ENCODE results near the gene STAP1.
"Not testable (repeated sequence)": the region's sequence is repeated elsewhere in the genome, so short reads cannot be mapped to it uniquely, and the experiment has no call there.

The STAP1 gene

GRCh38 chr4:67558493-67558892, at the start of gene STAP1:
Gene STAP1, plus strand, starts transcription at chr4:67558727. Its CDS starts 83 bp downstream, at chr4:67558810.
- peak; percentile 57 for DNase-seq (ENCODE audit: low spot score)

- no peak for DNase-seq (ENCODE audit: low spot score)
Observed at GRCh38 chr4:67512501-67512900, 46.0 kb upstream of the STAP1 start.

- DNase-seq (ENCODE audit: low spot score): no peak
Observed at GRCh38 chr4:67520141-67520540, 38.4 kb upstream of the STAP1 start.

- no peak for DNase-seq (ENCODE audit: low spot score)
Observed at GRCh38 chr4:67521506-67521905, 37.0 kb upstream of the STAP1 start.

- DNase-seq (ENCODE audit: low spot score): no peak
Observed at GRCh38 chr4:67522230-67522629, 36.3 kb upstream of the STAP1 start.

GRCh38 chr4:67522851-67523671, 35.5 kb upstream of the STAP1 start:
- no peak for DNase-seq (ENCODE audit: low spot score)

- not testable (repeated sequence) for DNase-seq (ENCODE audit: low spot score)
Observed at GRCh38 chr4:67524140-67524539, 34.4 kb upstream of the STAP1 start.

GRCh38 chr4:67531379-67531962, 27.1 kb upstream of the STAP1 start:
- DNase-seq (ENCODE audit: low spot score): no peak

GRCh38 chr4:67532397-67532796, 26.1 kb upstream of the STAP1 start:
- DNase-seq (ENCODE audit: low spot score): not testable (repeated sequence)

- DNase-seq (ENCODE audit: low spot score): no peak
Observed at GRCh38 chr4:67533112-67533511, 25.4 kb upstream of the STAP1 start.

- DNase-seq (ENCODE audit: low spot score): no peak
Observed at GRCh38 chr4:67535280-67535840, 23.2 kb upstream of the STAP1 start.

GRCh38 chr4:67539830-67540229, 18.7 kb upstream of the STAP1 start:
- DNase-seq (ENCODE audit: low spot score): no peak

- DNase-seq (ENCODE audit: low spot score): no peak
Observed at GRCh38 chr4:67542076-67542475, 16.5 kb upstream of the STAP1 start.

- peak; percentile 90 for DNase-seq (ENCODE audit: low spot score)
Observed at GRCh38 chr4:67545199-67546003, 13.1 kb upstream of the STAP1 start, which contains the start of gene CENPC. Gene CENPC, minus strand, starts transcription at chr4:67545503. Its CDS starts 148 bp downstream, at chr4:67545355.

GRCh38 chr4:67546004-67546356, 12.5 kb upstream of the STAP1 start:
- DNase-seq (ENCODE audit: low spot score): no peak

GRCh38 chr4:67546971-67547370, 11.6 kb upstream of the STAP1 start:
- DNase-seq (ENCODE audit: low spot score): no peak

- peak; percentile 32 for DNase-seq (ENCODE audit: low spot score)
Observed at GRCh38 chr4:67549123-67549522, 9.4 kb upstream of the STAP1 start.

- DNase-seq (ENCODE audit: low spot score): no peak
Observed at GRCh38 chr4:67550451-67550850, 8.1 kb upstream of the STAP1 start.

- no peak for DNase-seq (ENCODE audit: low spot score)
Observed at GRCh38 chr4:67550857-67551256, 7.7 kb upstream of the STAP1 start.

- not testable (repeated sequence) for DNase-seq (ENCODE audit: low spot score)
Observed at GRCh38 chr4:67552146-67552792, 6.3 kb upstream of the STAP1 start.

- no peak for DNase-seq (ENCODE audit: low spot score)
Observed at GRCh38 chr4:67554096-67554495, 4.4 kb upstream of the STAP1 start.

- DNase-seq (ENCODE audit: low spot score): no peak
Observed at GRCh38 chr4:67555447-67555846, 3.1 kb upstream of the STAP1 start.

Measured in CD4-positive, alpha-beta T cell treated with Interleukin-6 at 100 ng/mL for 8 hours (primary cell).